DOHH2 (cell line): ENCODE measurements around the gene STON1.

ENCODE experiments used
- H3F3A ChIP-seq: fragments of 200-600 bp; sonication (generic), shearing (Covaris generic); 2 replicates; pipeline ENCODE4 v1.6.0; 2016; ENCODE audit warnings: antibody characterized with exemption, mild to moderate bottlenecking; ENCODE audit not compliant: control insufficient read depth, insufficient read depth
- H3K27ac ChIP-seq: fragments of 200-600 bp; sonication (generic); 2 replicates; pipeline ENCODE4 v1.5.1; 2014; ENCODE audit warnings: low read depth, mild to moderate bottlenecking, low read length, moderate library complexity
- H3K27me3 ChIP-seq: fragments of 200-600 bp; sonication (generic); 2 replicates; pipeline ENCODE4 v1.6.1; 2014; ENCODE audit warnings: mild to moderate bottlenecking, low read length, mixed read lengths; ENCODE audit not compliant: control insufficient read depth
- H3K36me3 ChIP-seq: fragments of 200-600 bp; sonication (generic); 2 replicates; pipeline ENCODE4 v1.6.1; 2014; ENCODE audit warnings: mild to moderate bottlenecking, low read length, moderate library complexity, mixed read lengths; ENCODE audit not compliant: control insufficient read depth
- H3K4me1 ChIP-seq: fragments of 200-600 bp; sonication (generic); 2 replicates; pipeline ENCODE4 v1.6.1; 2014; ENCODE audit warnings: mild to moderate bottlenecking, low read length, mixed read lengths; ENCODE audit not compliant: control insufficient read depth
- H3K4me2 ChIP-seq: fragments of 200-600 bp; sonication (generic); 2 replicates; pipeline ENCODE4 v1.6.0; 2014; ENCODE audit warnings: mild to moderate bottlenecking, low read length, moderate library complexity
- H3K4me3 ChIP-seq: fragments of 200-600 bp; sonication (generic); 2 replicates; pipeline ENCODE4 v1.5.1; 2014; ENCODE audit warnings: mild to moderate bottlenecking, low read length, mixed read lengths
- H3K79me2 ChIP-seq: fragments of 200-600 bp; sonication (generic); 2 replicates; pipeline ENCODE4 v1.6.1; 2014; ENCODE audit warnings: mild to moderate bottlenecking, low read length, mixed read lengths; ENCODE audit not compliant: control insufficient read depth
- H3K9me2 ChIP-seq: fragments of 200-600 bp; sonication (generic); replicated peaks from 2 replicates; pipeline ENCODE4 v1.6.1; 2014; ENCODE audit warnings: mild to moderate bottlenecking, low read length, mixed read lengths; ENCODE audit not compliant: control insufficient read depth
- H3K9me3 ChIP-seq: fragments of 200-600 bp; sonication (generic); 2 replicates; pipeline ENCODE4 v1.6.1; 2014; ENCODE audit warnings: antibody characterized with exemption, low read length, mixed read lengths; ENCODE audit not compliant: control insufficient read depth, insufficient read depth
- H4K20me1 ChIP-seq: fragments of 200-600 bp; sonication (generic); 2 replicates; pipeline ENCODE4 v1.6.0; 2014; ENCODE audit warnings: low read depth, mild to moderate bottlenecking, antibody characterized with exemption, low read length, moderate library complexity; ENCODE audit not compliant: control insufficient read depth, insufficient read depth
- EZH2phosphoT487 ChIP-seq: fragments of 200-600 bp; sonication (generic); IDR thresholded peaks from 2 replicates; pipeline ENCODE4 v1.6.1; 2017; ENCODE audit warnings: borderline replicate concordance, mild to moderate bottlenecking, antibody characterized with exemption, low read length, moderate library complexity, mixed read lengths
- TF ChIP-seq, protein P1 (sequence below): fragments of 200-600 bp; sonication (generic); IDR thresholded peaks from one replicate; pipeline ENCODE4 v1.5.1; 2014; ENCODE audit warnings: antibody characterized with exemption, mild to moderate bottlenecking, low read depth, low read length; ENCODE audit not compliant: poor library complexity, severe bottlenecking

The STON1 gene

DNA sequence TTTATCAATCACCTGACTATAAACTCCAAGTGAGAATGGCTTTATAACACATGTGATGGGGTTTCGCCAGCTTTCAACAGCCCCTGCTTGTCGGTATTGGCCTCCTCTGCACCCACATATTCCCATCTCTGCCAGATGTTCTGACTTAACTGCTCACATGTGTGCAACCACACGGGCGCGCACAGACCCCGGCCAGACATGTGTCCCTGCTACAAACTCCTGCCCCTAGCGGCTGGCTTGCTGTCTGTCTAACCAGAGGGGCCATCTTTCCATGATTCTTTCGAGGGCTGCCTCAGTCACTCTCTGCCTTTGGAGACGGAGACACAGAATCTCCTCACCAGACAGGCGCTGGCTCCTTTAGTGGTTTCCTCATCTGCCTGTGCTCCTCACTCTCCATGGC, 15.3 kb downstream of the STON1 start:
- peaks cover 2% of the 10 kb centered on the region; the same call in 1 of the 2 replicates for H3K27me3 ChIP-seq
- H4K20me1 ChIP-seq = no peaks in the 10 kb centered on the region
- H3K4me1 ChIP-seq = no peaks in the 10 kb centered on the region
- H3K4me2 ChIP-seq = no peak overlapping the region
- no peaks in the 10 kb centered on the region for H3K9me3 ChIP-seq
- no peaks in the 10 kb centered on the region for H3F3A ChIP-seq
- no peaks in the 10 kb centered on the region for H3K79me2 ChIP-seq
- H3K36me3 ChIP-seq = no peaks in the 10 kb centered on the region
- TF ChIP-seq EZH2phosphoT487 = no peak
- TF ChIP-seq, protein P1, sequence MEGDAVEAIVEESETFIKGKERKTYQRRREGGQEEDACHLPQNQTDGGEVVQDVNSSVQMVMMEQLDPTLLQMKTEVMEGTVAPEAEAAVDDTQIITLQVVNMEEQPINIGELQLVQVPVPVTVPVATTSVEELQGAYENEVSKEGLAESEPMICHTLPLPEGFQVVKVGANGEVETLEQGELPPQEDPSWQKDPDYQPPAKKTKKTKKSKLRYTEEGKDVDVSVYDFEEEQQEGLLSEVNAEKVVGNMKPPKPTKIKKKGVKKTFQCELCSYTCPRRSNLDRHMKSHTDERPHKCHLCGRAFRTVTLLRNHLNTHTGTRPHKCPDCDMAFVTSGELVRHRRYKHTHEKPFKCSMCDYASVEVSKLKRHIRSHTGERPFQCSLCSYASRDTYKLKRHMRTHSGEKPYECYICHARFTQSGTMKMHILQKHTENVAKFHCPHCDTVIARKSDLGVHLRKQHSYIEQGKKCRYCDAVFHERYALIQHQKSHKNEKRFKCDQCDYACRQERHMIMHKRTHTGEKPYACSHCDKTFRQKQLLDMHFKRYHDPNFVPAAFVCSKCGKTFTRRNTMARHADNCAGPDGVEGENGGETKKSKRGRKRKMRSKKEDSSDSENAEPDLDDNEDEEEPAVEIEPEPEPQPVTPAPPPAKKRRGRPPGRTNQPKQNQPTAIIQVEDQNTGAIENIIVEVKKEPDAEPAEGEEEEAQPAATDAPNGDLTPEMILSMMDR = no peak
- no peak overlapping the region for H3K4me3 ChIP-seq
- no peaks in the 10 kb centered on the region for H3K9me2 ChIP-seq
- H3K27ac ChIP-seq = no peak overlapping the region

DNA sequence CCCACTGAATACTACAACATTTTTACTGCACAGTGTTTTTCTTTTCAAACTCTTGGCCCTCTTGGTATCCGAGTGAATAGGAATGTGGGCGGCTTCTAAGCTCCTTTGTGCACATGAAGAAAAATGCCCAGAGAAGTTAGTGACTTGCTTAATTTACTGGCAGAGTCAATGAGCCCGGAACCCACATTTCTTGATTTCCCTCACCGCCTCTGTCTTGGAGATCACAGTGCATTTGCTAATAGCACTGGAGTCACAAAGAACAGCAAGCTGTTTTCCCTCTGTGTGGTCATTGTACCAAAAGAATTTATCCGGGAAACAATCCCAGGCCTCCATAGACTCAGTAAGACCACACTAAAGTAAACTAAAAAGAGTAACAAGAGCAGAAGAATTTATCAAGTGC, 18.9 kb downstream of the STON1 start:
- H3K4me3 ChIP-seq = no peak overlapping the region
- no peaks in the 10 kb centered on the region for H3K4me1 ChIP-seq
- H3K79me2 ChIP-seq = no peaks in the 10 kb centered on the region
- peaks cover 5% of the 10 kb centered on the region; the same call in 1 of the 2 replicates for H3K27me3 ChIP-seq
- H3K4me2 ChIP-seq = no peak overlapping the region
- H3K27ac ChIP-seq = no peak overlapping the region
- no peaks in the 10 kb centered on the region for H4K20me1 ChIP-seq
- no peaks in the 10 kb centered on the region for H3K9me2 ChIP-seq
- no peaks in the 10 kb centered on the region for H3F3A ChIP-seq
- no peaks in the 10 kb centered on the region for H3K36me3 ChIP-seq
- H3K9me3 ChIP-seq = no peaks in the 10 kb centered on the region
- TF ChIP-seq EZH2phosphoT487 = no peak
- TF ChIP-seq, protein P1 = no peak

DNA sequence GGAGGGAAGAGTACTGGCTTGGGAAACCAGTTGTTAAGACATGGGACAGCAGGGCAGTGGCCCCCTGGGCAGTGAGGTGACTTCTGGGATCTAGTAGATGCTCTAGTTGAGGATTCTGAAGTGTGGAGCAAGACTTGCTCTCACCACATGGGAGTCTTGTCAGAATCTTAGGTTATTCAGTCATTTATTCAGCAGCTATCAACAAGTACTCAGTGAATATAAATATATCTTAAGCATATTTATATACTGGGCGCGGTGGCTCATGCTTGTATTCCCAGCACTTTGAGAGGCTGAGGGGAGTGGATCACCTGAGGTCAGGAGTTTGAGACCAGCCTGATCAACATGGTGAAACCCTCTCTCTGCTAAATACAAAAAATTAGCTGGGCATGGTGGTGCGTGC, 20.0 kb downstream of the STON1 start:
- no peak overlapping the region for H3K4me2 ChIP-seq
- H3K9me2 ChIP-seq = no peaks in the 10 kb centered on the region
- H3K36me3 ChIP-seq = no peaks in the 10 kb centered on the region
- TF ChIP-seq EZH2phosphoT487 = no peak
- TF ChIP-seq, protein P1 = no peak
- no peak overlapping the region for H3K4me3 ChIP-seq
- H3K79me2 ChIP-seq = no peaks in the 10 kb centered on the region
- no peaks in the 10 kb centered on the region for H4K20me1 ChIP-seq
- H3K27me3 ChIP-seq = peaks cover 5% of the 10 kb centered on the region; the same call in 1 of the 2 replicates
- H3K27ac ChIP-seq = no peak overlapping the region
- no peaks in the 10 kb centered on the region for H3K9me3 ChIP-seq
- no peaks in the 10 kb centered on the region for H3F3A ChIP-seq
- no peaks in the 10 kb centered on the region for H3K4me1 ChIP-seq
